Measurements from ENCODE around the gene VIM.

The VIM gene

GRCh38 chr10:17222329-17222728, 5.7 kb upstream of the VIM start:
- no peak overlapping the region for H3K9ac ChIP-seq (ENCODE audit: low read length)
- H3K4me1 ChIP-seq (ENCODE audit: control insufficient read depth, low read depth, low read length), result peaks cover 6% of the 10 kb centered on the region

GRCh38 chr10:17225808-17226207, 2.2 kb upstream of the VIM start:
- no peak overlapping the region for H3K9ac ChIP-seq (ENCODE audit: low read length)
- H3K27me3 ChIP-seq (ENCODE audit: control insufficient read depth, insufficient read depth, low read length), result peaks cover 20% of the 10 kb centered on the region
- H3K36me3 ChIP-seq (ENCODE audit: control insufficient read depth, low read depth, low read length), result no peaks in the 10 kb centered on the region
- no peak overlapping the region for H3K27ac ChIP-seq (ENCODE audit: low read length)
- H3K9me3 ChIP-seq (ENCODE audit: control insufficient read depth, low read depth, low read length), result no peaks in the 10 kb centered on the region
- H3K4me3 ChIP-seq (ENCODE audit: low read length), result no peak overlapping the region
- peaks cover 10% of the 10 kb centered on the region for H3K4me1 ChIP-seq (ENCODE audit: control insufficient read depth, low read depth, low read length)

More at GRCh38 chr10:17222329-17222728, 5.7 kb upstream of the VIM start:
- Histone ChIP-seq H3K27ac (ENCODE audit: low read length) (no peak overlapping the region), H3K36me3 (ENCODE audit: control insufficient read depth, low read depth, low read length) (no peaks in the 10 kb centered on the region), H3K9me3 (ENCODE audit: control insufficient read depth, low read depth, low read length) (no peaks in the 10 kb centered on the region), H3K4me3 (ENCODE audit: low read length) (no peak overlapping the region), H3K27me3 (ENCODE audit: control insufficient read depth, insufficient read depth, low read length) (peaks cover 7% of the 10 kb centered on the region)

DNA sequence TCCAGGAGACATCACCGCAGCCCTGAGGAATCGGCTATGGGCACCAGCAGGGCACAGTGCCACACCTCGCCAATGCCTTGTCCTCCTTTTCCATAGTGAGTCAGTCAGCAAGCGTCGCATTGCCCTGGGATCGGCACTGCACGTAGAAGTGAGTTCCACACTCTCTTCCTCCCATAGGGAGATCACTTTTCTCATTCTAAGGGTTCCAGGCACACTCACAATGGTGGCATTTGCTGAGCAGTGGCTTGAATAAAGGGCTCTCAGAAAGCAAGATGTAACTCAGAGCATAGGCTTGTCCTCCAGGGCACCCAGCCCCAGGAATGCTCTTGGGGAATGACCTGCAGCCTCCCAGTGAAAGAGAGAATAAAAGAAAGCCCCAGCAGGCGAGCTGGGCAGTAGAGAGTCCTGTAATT, 1.1 kb upstream of the VIM start:
- H3K27ac ChIP-seq (ENCODE audit: low read length), result no peak overlapping the region
- peak overlapping the region; percentile 72 for H3K4me3 ChIP-seq (ENCODE audit: low read length)

DNA sequence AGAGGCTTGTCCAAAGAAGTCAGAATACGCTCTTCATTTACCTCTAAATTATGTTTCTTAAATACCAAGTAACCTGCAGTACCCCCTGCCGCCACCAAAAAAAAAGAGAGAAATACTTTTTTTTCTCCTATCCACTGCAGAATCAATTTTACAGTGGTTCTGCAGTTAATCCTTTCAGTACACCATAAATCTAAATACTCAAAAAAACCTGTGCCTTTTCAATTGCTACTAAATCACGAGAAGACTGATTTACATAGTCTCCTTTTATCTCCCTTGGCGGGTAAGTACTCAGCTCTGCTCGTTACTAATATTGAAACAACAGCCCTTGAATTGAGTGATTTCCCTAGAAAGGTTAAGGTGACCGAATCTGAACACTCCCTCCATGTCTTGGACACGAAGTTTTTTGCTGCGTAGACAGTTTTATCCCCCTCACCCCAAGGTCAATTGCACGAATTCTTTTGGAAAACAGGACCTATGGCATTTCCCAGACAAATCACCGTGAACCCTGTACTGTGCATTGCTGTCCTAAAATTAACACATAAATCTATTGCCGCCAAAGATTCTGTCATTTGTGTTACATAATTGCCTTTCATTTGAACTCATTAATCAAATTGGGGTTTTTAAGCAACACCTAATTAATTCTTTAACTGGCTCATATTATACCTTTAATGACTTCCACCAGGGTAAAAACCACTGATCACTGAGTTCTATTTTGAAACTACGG, 512 bp upstream of the VIM start:
- peaks cover 20% of the 10 kb centered on the region for H3K27me3 ChIP-seq (ENCODE audit: control insufficient read depth, insufficient read depth, low read length)
- H3K27ac ChIP-seq (ENCODE audit: low read length), result no peak overlapping the region
- H3K9me3 ChIP-seq (ENCODE audit: control insufficient read depth, low read depth, low read length), result no peaks in the 10 kb centered on the region
- peak overlapping the region; percentile 72 for H3K9ac ChIP-seq (ENCODE audit: low read length)
- peaks cover 20% of the 10 kb centered on the region for H3K4me1 ChIP-seq (ENCODE audit: control insufficient read depth, low read depth, low read length)
- peaks cover 17% of the 10 kb centered on the region for H3K36me3 ChIP-seq (ENCODE audit: control insufficient read depth, low read depth, low read length)
- H3K4me3 ChIP-seq (ENCODE audit: low read length), result peak overlapping the region; percentile 72

More for the DNA sequence above, 1.1 kb upstream of the VIM start:
- Histone ChIP-seq H3K36me3 (ENCODE audit: control insufficient read depth, low read depth, low read length) (peaks cover 10% of the 10 kb centered on the region), H3K27me3 (ENCODE audit: control insufficient read depth, insufficient read depth, low read length) (peaks cover 20% of the 10 kb centered on the region), H3K9ac (ENCODE audit: low read length) (no peak overlapping the region), H3K4me1 (ENCODE audit: control insufficient read depth, low read depth, low read length) (peaks cover 16% of the 10 kb centered on the region), H3K9me3 (ENCODE audit: control insufficient read depth, low read depth, low read length) (no peaks in the 10 kb centered on the region)

DNA sequence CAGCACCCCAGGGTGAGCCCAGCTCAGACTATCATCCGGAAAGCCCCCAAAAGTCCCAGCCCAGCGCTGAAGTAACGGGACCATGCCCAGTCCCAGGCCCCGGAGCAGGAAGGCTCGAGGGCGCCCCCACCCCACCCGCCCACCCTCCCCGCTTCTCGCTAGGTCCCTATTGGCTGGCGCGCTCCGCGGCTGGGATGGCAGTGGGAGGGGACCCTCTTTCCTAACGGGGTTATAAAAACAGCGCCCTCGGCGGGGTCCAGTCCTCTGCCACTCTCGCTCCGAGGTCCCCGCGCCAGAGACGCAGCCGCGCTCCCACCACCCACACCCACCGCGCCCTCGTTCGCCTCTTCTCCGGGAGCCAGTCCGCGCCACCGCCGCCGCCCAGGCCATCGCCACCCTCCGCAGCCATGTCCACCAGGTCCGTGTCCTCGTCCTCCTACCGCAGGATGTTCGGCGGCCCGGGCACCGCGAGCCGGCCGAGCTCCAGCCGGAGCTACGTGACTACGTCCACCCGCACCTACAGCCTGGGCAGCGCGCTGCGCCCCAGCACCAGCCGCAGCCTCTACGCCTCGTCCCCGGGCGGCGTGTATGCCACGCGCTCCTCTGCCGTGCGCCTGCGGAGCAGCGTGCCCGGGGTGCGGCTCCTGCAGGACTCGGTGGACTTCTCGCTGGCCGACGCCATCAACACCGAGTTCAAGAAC, 1.1 kb downstream of the VIM start:
- H3K9ac ChIP-seq (ENCODE audit: low read length), result peak overlapping the region; percentile 75
- no peak overlapping the region for H3K27ac ChIP-seq (ENCODE audit: low read length)
- peaks cover 28% of the 10 kb centered on the region for H3K36me3 ChIP-seq (ENCODE audit: control insufficient read depth, low read depth, low read length)
- H3K4me3 ChIP-seq (ENCODE audit: low read length), result peak overlapping the region; percentile 76
- peaks cover 20% of the 10 kb centered on the region for H3K4me1 ChIP-seq (ENCODE audit: control insufficient read depth, low read depth, low read length)
- H3K27me3 ChIP-seq (ENCODE audit: control insufficient read depth, insufficient read depth, low read length), result peaks cover 20% of the 10 kb centered on the region
- no peaks in the 10 kb centered on the region for H3K9me3 ChIP-seq (ENCODE audit: control insufficient read depth, low read depth, low read length)

DNA sequence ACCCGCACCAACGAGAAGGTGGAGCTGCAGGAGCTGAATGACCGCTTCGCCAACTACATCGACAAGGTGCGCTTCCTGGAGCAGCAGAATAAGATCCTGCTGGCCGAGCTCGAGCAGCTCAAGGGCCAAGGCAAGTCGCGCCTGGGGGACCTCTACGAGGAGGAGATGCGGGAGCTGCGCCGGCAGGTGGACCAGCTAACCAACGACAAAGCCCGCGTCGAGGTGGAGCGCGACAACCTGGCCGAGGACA, 1.6 kb downstream of the VIM start:
- H3K9ac ChIP-seq (ENCODE audit: low read length), result peak overlapping the region; percentile 75
- no peak overlapping the region for H3K27ac ChIP-seq (ENCODE audit: low read length)
- H3K4me3 ChIP-seq (ENCODE audit: low read length), result peak overlapping the region; percentile 76
- H3K4me1 ChIP-seq (ENCODE audit: control insufficient read depth, low read depth, low read length), result peaks cover 20% of the 10 kb centered on the region
- H3K27me3 ChIP-seq (ENCODE audit: control insufficient read depth, insufficient read depth, low read length), result peaks cover 20% of the 10 kb centered on the region
- no peaks in the 10 kb centered on the region for H3K9me3 ChIP-seq (ENCODE audit: control insufficient read depth, low read depth, low read length)
- H3K36me3 ChIP-seq (ENCODE audit: control insufficient read depth, low read depth, low read length), result peaks cover 33% of the 10 kb centered on the region

- peak overlapping the region; percentile 75 for H3K9ac ChIP-seq (ENCODE audit: low read length)
- H3K4me3 ChIP-seq (ENCODE audit: low read length), result peak overlapping the region; percentile 76
- H3K27ac ChIP-seq (ENCODE audit: low read length), result no peak overlapping the region
- H3K4me1 ChIP-seq (ENCODE audit: control insufficient read depth, low read depth, low read length), result peaks cover 20% of the 10 kb centered on the region
- peaks cover 38% of the 10 kb centered on the region for H3K36me3 ChIP-seq (ENCODE audit: control insufficient read depth, low read depth, low read length)
- H3K9me3 ChIP-seq (ENCODE audit: control insufficient read depth, low read depth, low read length), result no peaks in the 10 kb centered on the region
- peaks cover 20% of the 10 kb centered on the region for H3K27me3 ChIP-seq (ENCODE audit: control insufficient read depth, insufficient read depth, low read length)
Observed at GRCh38 chr10:17229967-17230682, 2.1 kb downstream of the VIM start.

DNA sequence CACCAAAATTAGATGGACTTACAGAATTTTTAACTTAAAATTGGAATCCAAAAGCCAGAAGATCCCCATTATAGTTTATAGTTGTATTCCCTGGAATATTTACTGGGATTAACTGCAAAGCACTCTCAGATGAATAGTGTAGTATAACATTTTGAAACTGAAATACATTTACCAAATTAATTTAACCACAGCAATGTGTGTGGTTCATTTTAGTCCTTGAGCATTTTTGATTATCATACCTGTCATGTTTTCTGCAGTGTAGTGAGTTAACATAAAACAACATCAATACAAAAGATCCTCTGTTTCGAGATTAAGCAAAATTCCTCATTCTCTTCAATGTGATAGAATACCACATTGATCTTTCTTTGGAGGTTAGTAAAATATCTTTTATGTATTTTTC, 3.7 kb downstream of the VIM start:
- no peak overlapping the region for H3K27ac ChIP-seq (ENCODE audit: low read length)
- peaks cover 19% of the 10 kb centered on the region for H3K27me3 ChIP-seq (ENCODE audit: control insufficient read depth, insufficient read depth, low read length)
- peaks cover 20% of the 10 kb centered on the region for H3K4me1 ChIP-seq (ENCODE audit: control insufficient read depth, low read depth, low read length)
- no peak overlapping the region for H3K9ac ChIP-seq (ENCODE audit: low read length)
- H3K36me3 ChIP-seq (ENCODE audit: control insufficient read depth, low read depth, low read length), result peaks cover 54% of the 10 kb centered on the region
- H3K9me3 ChIP-seq (ENCODE audit: control insufficient read depth, low read depth, low read length), result no peaks in the 10 kb centered on the region
- H3K4me3 ChIP-seq (ENCODE audit: low read length), result peak overlapping the region; percentile 76

GRCh38 chr10:17232276-17232960, 4.4 kb downstream of the VIM start:
- no peaks in the 10 kb centered on the region for H3K9me3 ChIP-seq (ENCODE audit: control insufficient read depth, low read depth, low read length)
- peaks cover 12% of the 10 kb centered on the region for H3K27me3 ChIP-seq (ENCODE audit: control insufficient read depth, insufficient read depth, low read length)
- no peak overlapping the region for H3K4me3 ChIP-seq (ENCODE audit: low read length)
- H3K36me3 ChIP-seq (ENCODE audit: control insufficient read depth, low read depth, low read length), result peaks cover 61% of the 10 kb centered on the region
- H3K9ac ChIP-seq (ENCODE audit: low read length), result no peak overlapping the region
- no peak overlapping the region for H3K27ac ChIP-seq (ENCODE audit: low read length)
- peaks cover 17% of the 10 kb centered on the region for H3K4me1 ChIP-seq (ENCODE audit: control insufficient read depth, low read depth, low read length)

- peaks cover 10% of the 10 kb centered on the region for H3K4me1 ChIP-seq (ENCODE audit: control insufficient read depth, low read depth, low read length)
- no peaks in the 10 kb centered on the region for H3K9me3 ChIP-seq (ENCODE audit: control insufficient read depth, low read depth, low read length)
- no peak overlapping the region for H3K9ac ChIP-seq (ENCODE audit: low read length)
- no peak overlapping the region for H3K4me3 ChIP-seq (ENCODE audit: low read length)
- H3K27me3 ChIP-seq (ENCODE audit: control insufficient read depth, insufficient read depth, low read length), result peaks cover 4% of the 10 kb centered on the region
- peaks cover 67% of the 10 kb centered on the region for H3K36me3 ChIP-seq (ENCODE audit: control insufficient read depth, low read depth, low read length)
- no peak overlapping the region for H3K27ac ChIP-seq (ENCODE audit: low read length)
Observed at GRCh38 chr10:17233286-17233991, 5.4 kb downstream of the VIM start.

DNA sequence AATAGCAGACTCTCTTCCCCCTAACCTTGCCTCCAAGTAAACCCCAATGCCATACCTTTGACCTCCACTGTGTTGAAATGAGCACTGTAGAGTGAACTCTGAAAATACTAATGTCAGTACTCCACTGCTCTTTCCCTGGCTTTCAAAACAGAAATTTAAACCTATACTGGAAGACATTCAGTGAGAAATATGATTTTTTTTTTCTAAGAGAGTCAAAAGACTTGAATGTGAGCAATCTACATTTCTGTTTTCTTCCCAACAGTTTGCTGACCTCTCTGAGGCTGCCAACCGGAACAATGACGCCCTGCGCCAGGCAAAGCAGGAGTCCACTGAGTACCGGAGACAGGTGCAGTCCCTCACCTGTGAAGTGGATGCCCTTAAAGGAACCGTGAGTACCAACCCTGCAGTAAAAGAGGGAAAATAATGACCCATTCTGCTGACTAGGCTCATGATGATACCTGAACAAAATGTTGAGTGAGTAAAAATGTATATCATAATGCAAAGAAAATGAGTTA, 6.4 kb downstream of the VIM start:
- Histone ChIP-seq H3K4me1 (ENCODE audit: control insufficient read depth, low read depth, low read length) (peaks cover 10% of the 10 kb centered on the region), H3K27ac (ENCODE audit: low read length) (no peak overlapping the region), H3K9me3 (ENCODE audit: control insufficient read depth, low read depth, low read length) (no peaks in the 10 kb centered on the region), H3K4me3 (ENCODE audit: low read length) (no peak overlapping the region), H3K9ac (ENCODE audit: low read length) (no peak overlapping the region), H3K36me3 (ENCODE audit: control insufficient read depth, low read depth, low read length) (peaks cover 67% of the 10 kb centered on the region), H3K27me3 (ENCODE audit: control insufficient read depth, insufficient read depth, low read length) (peaks cover 2% of the 10 kb centered on the region)
